Fibroblast of upper back skin (primary cell): ENCODE measurements around the gene GHRH.

ENCODE experiments used
- DNase-seq: peaks from one replicate; pipeline ENCODE4 v3.0.0-alpha.2; 2013

The GHRH gene

DNA sequence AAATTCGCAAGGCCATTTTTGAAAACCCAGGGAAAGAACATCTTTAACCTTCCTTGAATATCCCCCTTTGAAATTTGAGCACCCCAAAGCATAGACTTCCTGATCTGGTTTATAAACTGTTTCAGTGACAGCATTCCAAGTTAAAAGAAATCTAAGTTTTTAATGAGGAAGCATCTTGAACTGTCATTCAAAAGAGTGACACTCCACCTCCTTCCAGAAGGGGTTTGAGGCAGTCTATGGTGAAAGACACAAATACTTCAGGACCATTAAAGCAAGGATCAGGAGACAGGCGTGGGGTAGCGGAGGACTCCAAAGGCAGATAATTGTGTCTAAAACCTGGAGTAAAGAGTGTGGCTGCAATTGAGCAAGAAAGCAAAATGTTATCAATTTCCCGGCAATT lies 691 bp downstream of the GHRH start:
- no peak for DNase-seq

DNA sequence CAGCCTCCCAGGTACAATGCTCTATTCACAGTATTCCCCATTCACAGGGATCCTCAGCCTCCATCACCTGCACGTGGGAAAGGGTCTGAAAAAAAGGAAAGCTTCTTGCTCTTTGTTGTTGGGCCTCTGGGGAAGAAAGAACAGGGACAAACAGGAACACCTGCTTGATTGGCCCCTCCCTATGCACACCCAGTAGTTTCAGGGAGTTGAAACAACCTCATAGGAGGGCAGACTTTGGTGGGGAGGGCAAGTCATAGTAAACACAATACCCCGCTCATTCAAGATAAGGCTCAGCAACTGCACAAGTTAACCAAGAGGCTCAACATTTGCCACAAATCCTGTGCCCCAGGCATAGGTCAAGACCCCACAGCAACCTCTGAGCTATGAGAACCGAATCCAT lies 1.7 kb downstream of the GHRH start:
- no peak for DNase-seq

DNA sequence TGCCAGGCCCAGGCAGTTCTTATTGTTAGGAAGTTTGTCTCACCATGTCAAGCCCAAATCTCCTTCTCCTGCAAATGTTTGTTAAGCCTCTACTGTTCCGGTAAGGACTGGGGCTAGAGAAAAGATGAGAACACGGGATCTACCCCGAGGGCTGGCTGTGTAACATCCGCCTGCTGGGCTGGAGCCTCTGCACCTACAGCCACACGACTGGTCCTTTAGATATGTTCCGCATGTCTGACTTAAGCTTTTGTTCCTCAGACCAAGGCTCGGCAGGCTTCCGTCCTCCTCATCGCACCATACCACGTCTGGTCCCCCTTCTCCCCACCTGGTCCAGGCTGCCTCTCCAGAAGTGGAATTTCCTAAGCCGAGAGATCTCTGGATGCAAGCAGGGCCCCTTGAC lies 2.6 kb downstream of the GHRH start:
- DNase-seq = no peak

DNA sequence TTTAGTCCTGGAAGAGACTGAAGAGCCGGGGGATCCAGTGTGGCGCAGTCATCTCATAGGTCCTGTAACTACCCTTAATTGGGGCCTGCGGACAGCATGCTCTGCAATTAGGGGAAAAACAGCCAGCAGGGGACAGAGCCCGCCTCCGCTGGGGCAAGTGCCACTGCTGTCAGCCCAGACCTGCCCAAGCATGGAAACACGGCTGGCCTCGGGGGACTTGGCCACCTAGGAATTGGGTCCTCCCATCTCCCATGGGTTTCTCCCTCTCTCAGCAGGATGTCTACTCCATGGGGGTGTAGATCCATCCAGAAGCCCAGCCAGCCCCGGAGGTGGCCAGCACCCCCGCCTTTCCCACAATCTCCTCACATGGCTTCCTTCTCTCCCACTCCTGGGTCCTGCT lies 3.6 kb downstream of the GHRH start:
- DNase-seq = no peak

DNA sequence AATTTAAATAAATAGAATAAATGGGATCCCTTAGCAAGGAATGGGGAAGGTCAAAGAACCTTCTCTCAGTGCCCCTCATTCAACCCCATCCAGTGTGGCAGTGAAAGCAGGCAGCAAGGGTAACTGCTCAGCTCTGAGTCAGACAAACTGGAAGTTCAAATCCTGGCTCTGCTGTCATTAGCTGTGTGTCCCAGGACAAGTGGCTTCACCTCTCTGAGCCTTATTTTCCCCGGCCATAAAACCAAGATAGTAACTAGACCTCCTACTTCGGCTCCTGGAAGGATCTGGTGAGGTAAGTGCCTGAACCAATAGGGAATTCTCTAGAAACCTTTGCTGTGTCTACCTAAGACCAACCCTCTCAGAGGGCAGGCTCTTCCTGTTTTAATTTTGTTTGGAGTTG lies 4.1 kb downstream of the GHRH start:
- DNase-seq = no peak

DNA sequence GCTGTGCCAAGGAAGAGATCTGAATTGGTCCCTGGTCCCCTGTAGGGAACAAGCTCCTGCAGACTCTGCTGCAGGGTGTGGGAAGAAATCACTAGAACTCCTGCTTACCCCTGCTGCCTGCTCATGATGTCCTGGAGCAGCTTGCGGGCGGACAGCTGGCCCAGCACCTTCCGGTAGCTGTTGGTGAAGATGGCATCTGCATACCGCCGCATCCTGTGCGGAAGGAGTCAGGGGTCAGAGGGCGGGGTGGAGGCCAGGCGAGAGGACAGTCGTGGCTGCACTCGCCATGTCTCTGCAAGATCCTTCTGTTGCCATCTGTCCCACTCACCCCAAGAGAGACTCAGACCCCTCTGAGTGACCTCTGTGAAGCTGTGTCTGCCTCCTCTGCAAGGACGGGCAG lies 5.3 kb downstream of the GHRH start:
- DNase-seq = no peak

DNA sequence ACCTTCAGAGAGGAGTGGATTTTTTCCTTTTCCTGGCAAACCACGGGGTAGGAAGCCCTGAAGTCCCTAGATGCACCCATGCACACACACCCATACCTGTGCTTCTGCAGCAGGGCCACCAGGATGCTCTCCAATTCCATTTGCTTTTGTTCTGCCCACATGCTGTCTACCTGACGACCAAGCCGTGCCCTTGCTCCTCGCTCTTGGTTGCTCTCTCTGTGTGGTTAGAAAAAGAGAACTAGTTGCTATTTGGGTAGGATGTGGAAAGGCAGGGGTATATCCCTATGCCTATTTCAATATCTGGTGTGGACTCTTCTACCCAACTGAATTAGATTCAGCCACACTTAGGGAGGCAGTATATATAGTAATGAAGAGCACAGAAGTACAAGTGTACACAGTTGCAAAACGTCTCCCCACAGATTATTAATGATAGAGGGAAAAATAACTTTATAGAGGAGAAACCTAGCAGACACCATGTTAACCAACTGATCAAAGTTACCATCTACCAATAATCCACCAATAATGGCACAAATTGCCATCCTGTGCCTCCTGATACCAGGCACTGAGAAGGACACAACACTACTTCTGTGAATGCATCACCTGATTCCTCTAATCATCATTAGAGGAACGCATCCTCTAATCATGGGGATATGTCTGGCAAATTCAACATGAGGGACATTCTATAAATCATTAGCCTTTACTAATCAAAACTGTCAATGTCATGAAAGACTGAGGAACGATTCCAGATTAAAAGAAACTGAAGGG lies 7.3 kb downstream of the GHRH start:
- DNase-seq = no peak

DNA sequence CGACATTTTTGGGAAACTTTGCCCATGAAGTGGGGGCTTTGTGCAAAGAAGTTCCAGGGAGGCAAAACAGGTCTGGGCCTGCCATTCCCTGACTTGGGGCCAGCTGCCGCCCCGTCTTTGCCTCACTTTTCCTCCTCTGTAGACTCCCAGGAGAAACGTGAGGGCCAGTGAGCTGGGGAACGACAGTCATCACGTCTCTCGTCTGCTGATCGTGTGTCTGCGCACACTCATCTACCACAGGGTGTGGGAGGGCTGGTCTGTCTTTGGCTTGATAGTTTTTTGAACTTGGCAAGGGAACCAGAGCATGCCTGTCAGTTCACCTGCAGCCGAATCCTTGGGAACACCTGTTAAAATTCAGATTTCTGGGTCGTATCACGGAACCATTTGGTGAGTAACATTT lies 8.5 kb downstream of the GHRH start:
- no peak for DNase-seq

DNA sequence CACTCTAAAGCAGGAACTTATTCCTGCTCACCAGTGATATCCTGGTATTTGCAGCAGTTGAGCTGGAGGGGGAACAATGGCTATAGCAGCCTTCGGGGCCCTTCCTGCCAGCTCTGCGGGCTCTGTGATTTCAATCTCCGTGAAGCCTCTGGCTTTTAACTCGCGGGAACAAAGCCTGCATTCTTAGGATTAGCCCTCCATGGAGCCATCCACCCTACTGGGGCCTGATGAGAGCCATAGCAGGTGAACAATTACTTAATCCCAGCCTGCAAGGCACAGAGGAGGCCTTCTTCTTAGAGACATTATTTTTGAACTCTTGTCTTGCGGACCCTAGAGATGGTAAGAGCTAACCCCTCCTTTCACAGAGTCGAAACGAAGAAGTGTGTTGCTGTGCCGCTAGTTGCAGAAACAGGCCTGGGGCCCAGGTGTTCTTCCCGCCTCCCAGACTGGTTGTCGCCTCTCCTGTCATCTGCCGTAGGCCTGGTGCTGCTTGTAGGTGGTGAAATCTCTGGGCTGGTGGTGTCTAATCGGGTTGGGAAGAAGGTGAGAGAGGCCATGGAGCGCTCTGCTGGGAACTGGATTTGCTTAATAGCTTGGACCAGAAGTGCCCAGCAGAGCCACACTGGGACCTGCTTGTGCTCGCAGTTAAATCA lies 9.7 kb downstream of the GHRH start:
- no peak for DNase-seq

DNA sequence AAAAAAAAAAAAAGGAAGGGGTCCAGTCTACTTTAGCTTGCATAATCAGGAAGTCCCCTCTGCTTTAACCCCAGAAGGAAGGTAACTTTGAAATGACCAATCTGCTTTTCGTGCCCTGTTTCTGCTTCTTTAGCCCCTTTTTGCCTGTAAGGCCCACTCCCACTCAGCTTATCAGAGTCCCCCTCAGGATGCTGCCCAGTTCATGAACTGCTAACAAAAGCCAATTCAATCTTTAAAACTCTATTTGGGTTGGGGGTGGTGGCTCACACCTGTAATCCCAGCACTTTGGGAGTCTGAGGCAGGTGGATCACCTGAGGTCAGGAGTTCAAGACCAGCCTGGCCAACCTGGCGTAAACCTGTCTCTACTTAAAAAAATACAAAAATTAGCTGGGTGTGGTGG lies 12.3 kb downstream of the GHRH start:
- DNase-seq = no peak

DNA sequence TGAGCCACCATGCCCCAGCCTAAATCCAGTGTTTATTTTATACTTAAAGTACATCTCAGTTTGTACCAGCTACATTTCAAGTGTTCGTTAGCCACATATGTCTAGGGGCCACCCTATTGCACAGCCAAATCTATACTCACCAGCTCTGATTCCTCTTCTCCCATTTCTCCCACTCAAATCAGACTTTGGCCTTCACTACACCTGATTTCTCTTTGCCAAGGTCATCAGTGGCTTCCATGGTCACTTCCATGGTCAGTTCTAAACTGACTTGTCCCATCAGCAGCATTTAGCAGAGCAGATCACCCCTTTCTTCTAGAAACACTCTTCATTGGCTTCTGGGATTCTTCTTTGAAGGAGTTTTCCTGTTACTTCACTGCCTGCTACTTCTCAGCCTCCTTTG lies 14.1 kb downstream of the GHRH start:
- DNase-seq = no peak

DNA sequence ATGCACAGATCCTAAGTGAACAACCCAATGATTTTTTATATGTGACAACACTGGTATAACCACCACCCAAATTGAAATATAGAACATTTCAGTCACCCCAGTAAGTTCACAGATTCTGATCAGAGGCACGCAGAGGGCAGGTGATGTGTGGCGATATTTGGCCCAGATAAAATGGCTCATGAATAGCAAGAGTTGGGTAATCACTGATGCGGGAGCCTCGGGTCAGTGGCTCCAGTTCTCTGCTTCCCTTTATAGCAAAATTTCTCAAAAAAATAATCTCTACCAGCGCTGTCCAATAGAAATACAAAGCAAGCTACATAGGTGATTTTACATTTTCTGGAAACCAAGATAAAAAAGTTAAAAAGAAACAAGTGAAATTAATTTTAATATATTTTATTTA lies 14.9 kb downstream of the GHRH start:
- no peak for DNase-seq

DNA sequence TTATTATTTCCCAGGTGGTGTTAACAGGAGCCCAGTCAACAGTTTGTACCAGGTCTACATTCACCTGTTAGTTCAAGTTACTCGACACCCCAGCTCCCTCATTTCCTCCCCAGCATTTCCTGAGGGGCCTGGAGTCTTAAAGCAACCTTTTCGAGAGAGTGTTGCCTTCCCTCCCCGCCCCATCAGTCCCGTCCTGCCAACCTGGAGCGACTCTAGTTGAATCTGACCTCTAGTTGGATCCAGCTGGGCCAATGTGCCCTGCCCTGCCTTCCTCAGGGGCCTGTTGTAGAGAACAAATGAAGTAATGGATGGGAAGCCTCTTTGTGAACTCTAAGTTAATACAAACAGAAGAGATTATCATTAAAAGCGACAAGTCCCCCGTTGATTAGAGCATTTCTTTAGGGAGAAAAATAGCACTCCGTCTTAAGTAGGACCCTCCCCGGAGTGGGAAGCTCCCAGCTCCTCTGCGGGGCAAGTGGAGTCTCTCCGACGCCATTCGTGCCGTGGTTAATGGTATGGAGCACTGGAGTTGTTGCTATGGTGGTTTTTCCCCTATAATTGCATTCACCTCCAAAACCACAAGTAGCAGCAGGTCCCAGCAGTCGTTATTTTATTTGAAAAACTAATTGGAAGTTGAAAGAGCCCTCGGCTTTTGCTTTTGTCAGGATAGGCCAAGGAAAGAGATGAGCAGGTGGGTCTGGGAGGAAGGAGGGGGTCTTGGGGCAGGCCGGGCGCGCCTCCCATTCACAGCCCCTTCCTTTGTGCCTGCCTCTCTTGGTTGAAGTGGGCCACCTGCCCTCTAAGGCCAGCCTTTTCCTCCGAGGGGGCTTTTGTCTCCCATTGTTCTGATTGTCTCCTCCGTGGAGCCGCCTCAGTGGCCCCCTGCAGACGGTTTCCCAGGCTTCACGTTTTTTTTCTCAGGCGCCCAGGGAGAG lies 16.1 kb downstream of the GHRH start:
- no peak for DNase-seq

DNA sequence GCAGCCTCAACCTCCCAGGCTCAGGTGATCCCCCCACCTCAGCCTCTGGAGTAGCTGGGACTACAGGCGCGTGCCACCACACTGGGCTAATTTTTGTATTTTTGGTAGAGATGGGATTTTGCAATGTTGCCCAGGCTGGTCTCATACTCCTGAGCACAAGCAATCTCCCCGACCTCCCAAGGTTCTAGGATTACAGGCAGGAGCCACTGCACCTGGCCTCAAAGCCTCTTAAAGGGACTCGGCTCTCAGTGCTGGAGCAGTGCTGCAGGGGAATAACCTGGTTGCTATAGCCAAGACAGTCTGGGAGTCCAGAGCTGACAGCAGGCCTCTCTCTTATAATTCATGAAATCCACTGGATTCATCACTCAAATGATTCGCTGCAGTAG lies 17.0 kb downstream of the GHRH start:
- no peak for DNase-seq

DNA sequence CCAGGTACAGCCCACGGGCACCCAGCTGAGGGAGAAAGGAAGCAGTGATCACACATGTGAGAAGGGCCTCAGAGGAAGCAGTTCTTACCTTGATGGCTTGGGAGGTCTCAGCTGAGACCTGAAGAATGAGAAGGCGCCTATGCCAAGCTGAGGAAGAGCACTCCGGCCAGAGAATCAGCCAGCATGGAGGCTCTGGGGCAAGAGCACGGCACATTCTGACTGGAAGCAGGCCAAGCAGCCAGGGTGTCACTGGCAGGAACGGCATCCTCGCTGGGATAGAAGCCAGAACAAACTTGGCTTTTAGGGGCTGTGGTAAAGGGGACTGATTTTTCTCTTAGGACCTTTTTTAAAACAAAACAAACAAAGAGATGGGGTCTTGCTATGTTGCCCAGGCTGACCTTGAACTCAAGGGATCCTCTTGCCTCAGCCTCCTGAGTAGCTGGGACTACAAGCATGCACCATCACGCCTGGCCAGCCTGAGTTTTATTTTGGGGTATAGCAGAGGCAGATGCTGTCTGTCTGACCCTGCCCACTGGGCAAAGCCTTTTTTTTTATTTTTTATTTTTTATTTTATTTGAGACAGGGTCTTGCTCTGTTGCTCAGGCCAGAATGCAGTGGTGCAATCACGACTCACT lies 17.6 kb downstream of the GHRH start:
- no peak for DNase-seq

DNA sequence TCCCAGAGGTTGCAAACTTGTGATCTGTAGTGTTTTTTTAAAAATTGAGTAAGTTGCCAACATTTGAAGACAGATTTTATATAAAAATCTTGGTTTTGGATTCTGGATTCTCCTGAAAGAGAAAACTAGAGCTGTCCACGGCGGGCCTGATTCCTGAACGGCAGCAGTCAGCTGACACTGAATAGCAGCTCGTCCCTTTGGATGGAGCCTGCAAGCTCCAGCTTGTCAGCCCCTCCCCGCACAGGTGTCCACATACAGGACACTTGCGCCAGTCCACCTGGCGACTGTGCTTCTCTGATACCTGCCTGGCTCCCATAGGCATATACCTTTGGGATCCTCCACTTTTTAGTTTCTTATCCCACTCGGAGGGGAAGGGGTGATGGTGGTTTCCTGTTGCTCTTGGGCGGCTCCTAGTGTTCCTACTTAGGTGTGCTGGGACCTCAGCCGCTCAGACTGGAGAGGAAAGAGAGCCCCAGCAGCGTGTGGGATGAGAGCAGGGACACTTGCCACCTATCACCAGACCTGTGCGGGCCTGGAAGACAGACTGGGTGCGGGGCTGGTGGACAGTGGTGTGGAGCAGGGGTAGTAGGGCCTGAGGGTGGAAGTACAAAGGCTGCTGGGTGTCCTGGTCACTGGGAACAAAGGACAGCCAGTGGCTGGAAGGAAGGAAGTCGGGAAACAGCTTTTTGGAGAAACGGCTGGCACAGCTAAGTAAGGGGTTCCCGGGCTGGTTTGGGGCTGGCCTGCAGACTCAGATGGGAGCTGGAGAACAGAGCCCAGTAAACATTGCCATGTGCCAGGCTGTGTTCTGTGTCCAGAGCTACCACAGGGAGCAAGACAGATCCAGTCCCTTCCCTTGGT lies 18.3 kb downstream of the GHRH start:
- no peak for DNase-seq

DNA sequence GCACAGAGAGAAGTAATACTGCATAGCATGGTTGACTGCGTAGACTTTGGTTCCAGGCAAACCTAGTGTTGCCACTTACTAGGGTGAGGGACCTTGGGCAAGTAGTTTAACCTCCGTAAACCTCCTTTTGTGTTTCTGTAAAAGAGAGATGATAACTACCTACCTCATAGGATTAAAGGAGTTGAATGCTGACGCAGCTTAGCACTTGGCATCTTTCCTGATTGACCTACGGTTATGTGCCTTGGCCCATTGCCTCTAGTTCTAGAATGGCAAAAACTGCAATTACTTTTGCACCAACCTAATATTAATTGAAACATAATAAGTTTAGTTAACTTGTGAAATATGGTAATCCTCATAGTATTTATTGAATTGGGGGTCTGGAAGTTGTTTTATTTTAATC lies 19.1 kb downstream of the GHRH start:
- no peak for DNase-seq

DNA sequence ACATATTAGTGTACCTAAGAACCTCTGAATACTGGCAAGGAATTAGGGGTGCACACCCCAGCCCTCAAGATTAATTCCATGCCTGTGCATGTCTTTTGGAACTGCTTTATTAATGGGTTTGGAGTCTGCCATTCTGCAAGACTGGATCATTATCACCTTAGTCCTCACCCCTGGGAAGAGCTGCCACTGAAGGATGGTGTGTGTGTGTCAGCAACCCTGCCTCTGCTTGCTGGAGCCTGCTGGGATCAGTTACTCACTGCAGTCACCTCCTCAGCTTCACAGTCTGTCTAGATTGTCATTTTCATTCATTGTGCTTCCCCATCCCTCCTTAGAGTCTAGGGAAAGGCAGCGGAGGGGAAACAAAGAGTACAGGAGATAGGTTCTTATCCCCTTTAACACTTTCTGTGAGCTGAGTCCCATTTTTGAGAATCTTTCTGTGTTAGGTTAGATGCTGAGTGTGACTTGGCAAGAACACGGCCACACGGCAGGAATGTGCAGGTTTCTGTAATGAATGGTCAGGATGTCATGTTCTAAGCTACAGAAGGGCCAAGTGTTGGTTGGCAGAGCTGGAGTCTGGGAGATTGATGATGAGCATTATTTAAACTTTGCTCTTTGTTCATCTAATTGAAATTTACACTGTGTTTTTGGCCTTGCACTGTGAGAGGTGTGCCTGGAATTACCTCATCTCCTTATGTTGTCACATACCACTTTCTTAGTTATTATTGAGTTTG lies 21.1 kb downstream of the GHRH start:
- no peak for DNase-seq

DNA sequence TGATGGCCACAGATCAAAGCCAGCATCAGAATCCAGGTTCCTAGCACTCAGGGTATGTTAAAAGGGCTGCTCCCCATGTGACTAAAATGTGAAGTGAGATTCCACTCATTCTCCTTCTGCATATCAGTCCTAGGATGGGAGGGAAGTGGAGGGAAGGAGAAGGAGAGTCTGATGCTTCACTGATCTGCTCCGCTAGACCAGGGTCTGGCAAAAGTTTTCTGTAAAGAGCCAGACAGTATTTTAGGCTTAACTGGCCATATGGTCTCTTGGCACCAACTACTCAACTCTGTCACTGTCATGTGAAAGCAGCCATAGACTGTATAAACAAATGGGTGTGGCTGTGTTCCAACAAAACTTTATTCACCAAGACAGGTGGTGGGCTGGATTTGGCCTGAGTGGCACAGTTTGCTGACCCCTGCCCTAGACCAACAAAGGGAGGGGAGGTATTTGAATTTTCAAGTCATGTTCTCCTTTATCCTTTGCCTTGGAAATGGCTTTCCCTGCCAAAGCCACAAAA lies 22.6 kb downstream of the GHRH start:
- peak; percentile 1 for DNase-seq

DNA sequence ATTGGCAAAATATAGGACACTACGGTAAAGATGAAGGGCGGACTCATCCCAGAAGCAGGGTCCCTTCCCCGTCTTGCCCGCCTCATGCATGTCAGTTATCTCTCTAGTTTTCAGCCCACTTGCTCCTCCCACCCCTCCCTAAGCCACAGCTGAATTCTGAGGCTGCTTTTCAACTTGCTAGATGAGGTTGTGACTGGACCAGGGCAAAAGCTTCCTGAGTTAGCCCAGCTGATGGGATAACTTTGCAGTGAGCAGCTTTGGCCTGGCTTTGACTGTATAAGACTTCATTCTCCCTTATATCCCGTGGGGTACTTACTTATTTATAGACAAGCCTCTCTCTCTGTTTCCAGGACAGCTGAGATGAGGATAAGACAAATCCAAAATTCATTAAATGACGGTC lies 23.2 kb downstream of the GHRH start:
- DNase-seq = no peak

DNA sequence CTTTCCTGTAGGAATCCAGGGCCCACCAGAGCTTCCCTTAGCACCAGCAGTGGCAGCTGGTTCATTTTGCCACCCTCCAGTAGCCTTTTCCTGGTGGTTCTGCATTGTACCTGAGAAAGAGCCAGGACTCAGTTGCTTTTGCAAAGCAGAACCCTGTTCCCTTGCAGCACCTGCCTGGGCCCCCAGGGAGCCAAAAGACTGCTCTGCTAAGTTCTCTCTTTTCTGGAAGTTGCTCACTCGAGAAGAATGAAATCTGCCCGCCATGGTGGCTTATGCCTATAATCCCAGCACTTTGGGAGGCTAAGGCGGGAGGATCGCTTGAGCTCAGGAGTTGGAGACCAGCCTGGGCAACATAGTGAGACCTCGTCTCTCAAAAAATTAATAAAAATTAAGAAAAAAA lies 24.0 kb downstream of the GHRH start:
- no peak for DNase-seq
